VCaP (cell line): ENCODE measurements around the gene CBFA2T3.
"Not testable (repeated sequence)": the region's sequence is repeated elsewhere in the genome, so short reads cannot be mapped to it uniquely, and the experiment has no call there.

ENCODE experiments used
- H3K27ac ChIP-seq: fragments of 450-650 bp; 2 replicates; pipeline ENCODE4 v1.5.1; 2017
- TF ChIP-seq, protein P1 (sequence below): fragments of 450-650 bp; conservative IDR thresholded peaks from 2 replicates; pipeline ENCODE4 v1.5.1; 2017; ENCODE audit warnings: mild to moderate bottlenecking, moderate library complexity

CBFA2T3 gene

DNA sequence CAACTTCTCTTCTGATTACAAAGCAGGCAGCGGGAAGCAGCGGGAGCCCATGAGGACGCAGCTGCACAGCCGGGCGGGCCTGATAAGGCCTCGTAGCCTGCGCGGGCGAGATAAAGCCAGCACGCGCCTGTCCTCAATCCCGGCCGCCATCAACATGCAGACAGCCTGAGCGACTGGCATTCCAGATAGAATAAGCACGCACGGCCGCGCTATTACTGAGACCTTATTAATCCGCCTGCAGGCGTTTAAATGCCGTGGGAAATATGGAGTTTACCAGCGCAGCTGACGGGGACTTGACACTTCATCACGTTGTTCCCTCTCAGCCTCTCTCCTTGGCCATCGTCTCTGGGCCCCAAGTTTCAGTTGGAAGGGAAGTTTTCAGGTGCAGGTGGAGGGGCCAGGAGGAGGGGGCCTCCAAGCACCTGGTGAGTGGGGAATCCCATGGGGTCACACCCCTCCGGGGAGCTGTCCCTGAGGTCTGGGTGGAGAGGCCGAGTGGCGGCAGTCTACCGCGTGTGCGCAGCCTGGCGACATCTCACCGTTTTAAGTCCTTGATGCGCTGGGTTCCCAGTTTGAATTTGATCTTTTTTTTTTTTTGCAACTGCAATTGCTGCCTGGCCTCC, 27.3 kb upstream of the CBFA2T3 start:
- TF ChIP-seq, protein P1, sequence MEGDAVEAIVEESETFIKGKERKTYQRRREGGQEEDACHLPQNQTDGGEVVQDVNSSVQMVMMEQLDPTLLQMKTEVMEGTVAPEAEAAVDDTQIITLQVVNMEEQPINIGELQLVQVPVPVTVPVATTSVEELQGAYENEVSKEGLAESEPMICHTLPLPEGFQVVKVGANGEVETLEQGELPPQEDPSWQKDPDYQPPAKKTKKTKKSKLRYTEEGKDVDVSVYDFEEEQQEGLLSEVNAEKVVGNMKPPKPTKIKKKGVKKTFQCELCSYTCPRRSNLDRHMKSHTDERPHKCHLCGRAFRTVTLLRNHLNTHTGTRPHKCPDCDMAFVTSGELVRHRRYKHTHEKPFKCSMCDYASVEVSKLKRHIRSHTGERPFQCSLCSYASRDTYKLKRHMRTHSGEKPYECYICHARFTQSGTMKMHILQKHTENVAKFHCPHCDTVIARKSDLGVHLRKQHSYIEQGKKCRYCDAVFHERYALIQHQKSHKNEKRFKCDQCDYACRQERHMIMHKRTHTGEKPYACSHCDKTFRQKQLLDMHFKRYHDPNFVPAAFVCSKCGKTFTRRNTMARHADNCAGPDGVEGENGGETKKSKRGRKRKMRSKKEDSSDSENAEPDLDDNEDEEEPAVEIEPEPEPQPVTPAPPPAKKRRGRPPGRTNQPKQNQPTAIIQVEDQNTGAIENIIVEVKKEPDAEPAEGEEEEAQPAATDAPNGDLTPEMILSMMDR: no peak
- H3K27ac ChIP-seq: no peak overlapping the region

DNA sequence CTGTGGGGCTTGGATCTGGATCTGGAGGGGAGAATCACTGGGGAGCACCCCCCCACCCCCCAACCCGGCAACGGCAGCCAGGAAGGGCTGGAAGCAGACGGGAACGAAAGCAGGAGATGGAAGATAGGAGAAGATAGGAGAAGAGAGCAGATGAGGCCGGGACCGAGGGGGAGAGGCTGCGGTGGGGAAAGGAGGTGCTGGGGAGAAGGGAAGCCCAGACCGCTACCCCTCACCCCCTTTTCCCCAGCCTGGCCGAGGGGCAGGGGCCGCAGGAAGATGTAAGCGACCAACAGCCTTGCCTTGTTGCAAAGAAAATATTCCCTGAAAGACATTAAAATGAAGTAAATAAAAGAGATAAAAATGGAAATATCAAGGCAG, 26.8 kb upstream of the CBFA2T3 start:
- TF ChIP-seq, protein P1: no peak
- H3K27ac ChIP-seq: no peak overlapping the region

DNA sequence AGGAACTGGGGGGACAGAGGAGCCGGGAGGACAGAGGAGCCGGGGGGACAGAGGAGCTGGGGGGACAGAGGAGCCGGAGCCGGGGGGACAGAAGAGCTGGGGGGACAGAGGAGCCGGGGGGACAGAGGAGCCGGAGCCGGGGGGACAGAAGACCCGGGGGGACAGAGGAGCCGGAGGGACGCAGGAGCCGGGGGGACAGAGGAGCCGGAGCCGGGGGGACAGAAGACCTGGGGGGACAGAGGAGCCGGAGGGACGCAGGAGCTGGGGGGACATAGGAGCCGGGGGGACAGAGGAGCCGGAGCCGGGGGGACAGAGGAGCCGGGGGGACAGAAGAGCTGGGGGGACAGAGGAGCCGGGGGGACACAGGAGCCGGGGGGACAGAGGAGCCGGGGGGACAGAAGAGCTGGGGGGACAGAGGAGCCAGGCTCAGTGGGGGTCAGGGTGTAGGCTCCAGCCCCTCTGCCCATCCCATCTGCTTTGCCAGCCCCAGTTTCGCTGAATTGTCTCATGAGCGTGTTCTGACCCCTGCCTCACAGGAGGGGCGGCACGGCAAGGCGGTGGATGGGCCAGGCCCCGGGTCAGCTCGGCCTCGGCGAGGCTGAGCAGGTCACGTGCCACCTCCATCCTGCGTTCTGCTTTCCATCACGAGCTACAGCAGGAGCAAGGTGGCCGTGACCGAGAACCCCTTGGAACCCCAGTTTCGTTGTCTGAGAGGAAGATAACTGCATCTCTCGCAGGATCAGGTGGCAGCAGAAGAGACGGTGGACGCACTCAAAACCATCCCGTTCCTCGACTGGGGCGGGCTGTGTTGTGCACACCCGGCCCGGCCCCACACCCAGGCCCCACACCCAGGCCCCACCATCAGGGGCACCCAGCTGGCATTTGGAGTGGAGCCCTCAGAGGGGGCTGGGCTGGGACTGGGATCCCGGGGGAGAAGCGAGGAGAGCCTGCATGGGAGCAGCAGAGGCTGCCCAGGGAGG, 26.1 kb upstream of the CBFA2T3 start:
- TF ChIP-seq, protein P1: no peak
- H3K27ac ChIP-seq: no peak overlapping the region

DNA sequence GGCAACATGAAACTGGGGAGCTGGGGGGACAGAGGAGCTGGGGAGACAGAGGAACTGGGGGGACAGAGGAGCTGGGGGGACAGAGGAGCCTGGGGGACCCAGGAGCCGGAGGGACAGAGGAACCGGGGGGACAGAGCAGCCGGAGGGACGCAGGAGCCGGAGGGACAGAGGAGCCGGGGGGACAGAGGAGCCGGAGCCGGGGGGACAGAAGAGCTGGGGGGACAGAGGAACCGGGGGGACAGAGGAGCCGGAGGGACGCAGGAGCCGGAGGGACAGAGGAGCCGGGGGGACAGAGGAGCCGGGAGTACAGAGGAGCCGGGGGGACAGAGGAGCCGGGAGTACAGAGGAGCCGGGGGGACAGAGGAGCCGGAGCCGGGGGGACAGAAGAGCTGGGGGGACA, 25.1 kb upstream of the CBFA2T3 start:
- H3K27ac ChIP-seq: not testable (repeated sequence)

DNA sequence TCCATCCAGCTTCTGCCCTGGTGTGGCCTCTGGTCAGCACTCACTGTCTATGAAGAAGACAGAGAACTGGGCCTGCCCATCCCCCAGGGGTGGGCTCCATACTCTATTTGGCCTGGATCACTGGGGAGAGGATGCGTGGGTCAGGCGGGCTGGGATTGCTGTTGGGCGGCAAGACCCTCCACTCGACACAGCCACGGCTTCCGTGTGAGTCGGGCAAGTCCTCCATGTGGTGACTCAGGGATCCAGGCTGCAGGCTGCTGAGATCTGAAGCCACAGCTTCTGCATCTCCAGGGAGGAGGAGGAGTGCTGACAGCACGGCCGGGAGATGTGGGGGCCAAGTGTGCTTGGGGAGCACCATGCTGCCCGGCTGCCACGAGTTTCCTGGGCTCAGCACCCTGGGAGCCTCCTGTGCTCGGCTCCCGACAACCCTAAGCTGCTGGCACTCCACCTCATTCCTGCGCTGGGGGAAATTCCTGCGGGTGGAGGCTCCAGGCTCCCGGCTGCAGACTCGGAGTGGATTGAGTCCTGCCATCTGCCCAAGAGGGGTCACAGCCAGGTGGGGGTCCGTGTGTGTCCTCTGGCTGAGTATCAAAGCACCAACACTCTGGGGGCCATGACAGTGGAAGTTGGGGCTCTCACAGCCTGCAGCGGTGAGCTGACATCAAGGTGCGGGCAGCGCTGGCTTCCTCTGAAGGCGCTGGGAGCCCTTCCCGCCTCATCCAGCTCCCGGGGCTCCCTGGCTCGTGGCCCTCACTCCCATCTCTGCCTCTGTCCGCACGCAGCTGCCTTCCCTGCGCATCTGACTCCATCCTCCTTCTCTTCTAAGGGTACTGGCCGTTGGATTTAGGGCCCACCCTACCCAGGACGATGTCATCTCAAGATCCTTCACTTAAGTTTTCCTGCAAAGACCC, 24.4 kb upstream of the CBFA2T3 start:
- TF ChIP-seq, protein P1: no peak
- H3K27ac ChIP-seq: no peak overlapping the region

DNA sequence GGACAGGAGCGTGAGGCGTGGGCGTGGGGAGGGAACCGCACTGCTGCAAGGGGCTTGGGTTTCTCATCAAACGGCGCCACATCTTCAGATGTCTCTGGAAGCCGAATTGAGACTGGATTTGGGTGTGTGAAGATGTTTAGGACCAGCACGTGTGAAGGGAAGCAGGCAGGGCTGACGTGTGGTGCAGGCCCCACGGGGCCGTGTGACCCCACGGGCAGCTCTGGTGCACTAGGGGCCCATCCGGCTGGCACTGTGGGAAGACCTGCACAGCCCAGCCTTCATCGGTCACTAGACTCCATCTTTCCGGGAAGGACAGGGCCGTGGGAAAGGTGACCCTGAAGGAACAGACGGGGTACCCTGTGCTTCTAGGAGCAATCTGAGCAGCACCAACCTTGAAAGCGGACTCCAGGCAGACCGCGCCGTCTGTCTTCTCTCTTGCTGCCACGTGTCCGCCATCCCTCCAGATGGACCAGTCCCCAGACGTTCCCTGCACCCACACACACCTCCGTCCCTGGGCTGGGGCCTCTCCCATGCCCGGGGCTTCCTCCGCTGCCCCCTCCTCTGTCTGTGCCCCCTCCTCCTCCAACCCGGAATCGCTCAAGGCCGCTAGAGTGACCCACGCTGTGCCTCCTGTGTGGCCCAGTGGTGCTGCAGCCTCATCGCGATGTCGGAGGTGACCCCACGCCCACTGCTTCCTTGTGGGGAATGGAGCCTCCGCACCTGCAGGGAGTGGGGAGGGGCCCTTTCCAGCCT, 23.4 kb upstream of the CBFA2T3 start:
- H3K27ac ChIP-seq: no peak overlapping the region
- TF ChIP-seq, protein P1: no peak

DNA sequence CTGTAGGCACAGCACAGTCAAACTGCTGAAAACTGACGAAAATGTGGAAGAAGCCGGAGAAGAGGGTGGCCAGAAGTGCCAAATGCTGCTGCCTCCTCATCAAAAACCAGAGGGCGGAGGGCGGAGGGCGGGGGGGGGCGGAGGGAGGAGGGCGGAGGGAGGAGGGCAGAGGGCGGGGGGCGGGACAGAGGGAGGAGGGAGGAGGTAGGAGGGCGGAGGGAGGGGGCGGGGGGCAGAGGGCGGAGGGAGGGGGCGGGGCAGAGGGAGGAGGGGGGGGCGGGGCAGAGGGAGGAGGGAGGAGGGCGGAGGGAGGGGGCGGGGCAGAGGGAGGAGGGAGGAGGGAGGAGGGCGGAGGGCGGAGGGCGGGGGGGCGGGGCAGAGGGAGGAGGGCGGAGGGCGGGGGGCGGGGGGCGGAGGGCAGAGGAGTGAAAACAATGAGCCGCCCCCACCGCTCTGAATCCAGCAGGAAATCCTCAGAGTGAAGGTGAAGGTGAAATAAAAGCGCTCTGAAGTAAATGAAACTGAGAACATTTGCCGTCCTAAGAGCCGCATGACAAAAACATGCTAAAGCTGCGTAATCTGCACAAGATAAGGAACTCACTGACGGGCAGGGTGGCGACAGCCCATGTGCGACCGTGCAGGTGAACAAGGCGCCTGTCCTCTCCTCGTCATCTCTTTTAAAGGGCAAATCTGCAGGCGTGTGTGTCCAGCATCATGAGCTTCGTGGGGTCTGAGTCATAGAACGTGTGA, 22.6 kb upstream of the CBFA2T3 start:
- H3K27ac ChIP-seq: no peak overlapping the region
- TF ChIP-seq, protein P1: no peak
